MM.1S (cell line): ENCODE data around the gene MUC5B.

ENCODE experiments used
- DNase-seq: peaks from one replicate; pipeline ENCODE4 v3.0.0-alpha.2; 2015
- H2AFZ ChIP-seq: fragments of 300-600 bp; sonication (generic); 2 replicates; pipeline ENCODE4 v1.6.0; 2016; ENCODE audit warnings: antibody characterized with exemption, low read length
- H3F3A ChIP-seq: fragments of 300-600 bp; sonication (generic); 2 replicates; pipeline ENCODE4 v1.6.1; 2016; ENCODE audit warnings: mild to moderate bottlenecking, antibody characterized with exemption, low read length, moderate library complexity, mixed read lengths; ENCODE audit not compliant: insufficient read depth
- H3K27ac ChIP-seq: fragments of 300-600 bp; sonication (generic); 2 replicates; pipeline ENCODE4 v1.5.1; 2016; ENCODE audit warnings: mild to moderate bottlenecking, low read length
- H3K27me3 ChIP-seq: fragments of 300-600 bp; sonication (generic); replicated peaks from 2 replicates; pipeline ENCODE4 v1.6.0; 2016; ENCODE audit warnings: low read length; ENCODE audit not compliant: insufficient read depth
- H3K36me3 ChIP-seq: fragments of 300-600 bp; sonication (generic); replicated peaks from 2 replicates; pipeline ENCODE4 v1.6.1; 2016; ENCODE audit warnings: mild to moderate bottlenecking, low read length, mixed read lengths; ENCODE audit not compliant: insufficient read depth
- H3K4me1 ChIP-seq: fragments of 300-600 bp; sonication (generic); 2 replicates; pipeline ENCODE4 v1.6.1; 2016; ENCODE audit warnings: low read length, mixed read lengths
- H3K4me2 ChIP-seq: fragments of 300-600 bp; sonication (generic); 2 replicates; pipeline ENCODE4 v1.6.0; 2016; ENCODE audit warnings: low read depth, low read length
- H3K4me3 ChIP-seq: fragments of 300-600 bp; sonication (generic); 2 replicates; pipeline ENCODE4 v1.5.1; 2016; ENCODE audit warnings: low read length, mixed read lengths
- H3K79me2 ChIP-seq: fragments of 300-600 bp; sonication (generic); 2 replicates; pipeline ENCODE4 v1.6.1; 2016; ENCODE audit warnings: mixed run types, low read length, mixed read lengths
- H3K9ac ChIP-seq: fragments of 300-600 bp; sonication (generic); 2 replicates; pipeline ENCODE4 v1.6.1; 2016; ENCODE audit warnings: low read length, mixed read lengths
- H3K9me2 ChIP-seq: fragments of 300-600 bp; sonication (generic); replicated peaks from 2 replicates; pipeline ENCODE4 v1.6.1; 2016; ENCODE audit warnings: mild to moderate bottlenecking, low read length, mixed read lengths; ENCODE audit not compliant: insufficient read depth
- H3K9me3 ChIP-seq: fragments of 300-600 bp; sonication (generic); replicated peaks from 2 replicates; pipeline ENCODE4 v1.6.1; 2016; ENCODE audit warnings: mild to moderate bottlenecking, low read length, mixed read lengths; ENCODE audit not compliant: insufficient read depth
- H4K20me1 ChIP-seq: fragments of 300-600 bp; sonication (generic); 2 replicates; pipeline ENCODE4 v1.6.1; 2016; ENCODE audit warnings: mild to moderate bottlenecking, low read length, moderate library complexity, mixed read lengths; ENCODE audit not compliant: insufficient read depth
- CTCF ChIP-seq: fragments of 300-600 bp; sonication (generic); IDR thresholded peaks from 2 replicates; pipeline ENCODE4 v1.5.1; 2016; ENCODE audit warnings: antibody characterized with exemption, low read length, mixed read lengths
- EZH2 ChIP-seq: fragments of 300-600 bp; sonication (generic); optimal IDR thresholded peaks from 2 replicates; pipeline ENCODE3; 2017; ENCODE audit warnings: low read depth, mild to moderate bottlenecking, antibody characterized with exemption, low read length, mixed read lengths
- EZH2phosphoT487 ChIP-seq: fragments of 300-600 bp; sonication (generic); IDR thresholded peaks from 2 replicates; pipeline ENCODE4 v1.6.1; 2018; ENCODE audit warnings: antibody characterized with exemption, low read length

Gene MUC5B

GRCh38 chr11:1290052-1291040 is 67.5 kb downstream of the MUC5B start:
- Histone ChIP-seq H3F3A (no peaks in the 10 kb centered on the region), H3K4me3 (no peak overlapping the region), H3K4me2 (no peak overlapping the region), H3K36me3 (no peaks in the 10 kb centered on the region), H2AFZ (no peak overlapping the region), H3K79me2 (peaks cover 3% of the 10 kb centered on the region; the same call in 1 of the 2 replicates), H3K9me3 (no peaks in the 10 kb centered on the region), H3K27ac (no peak overlapping the region), H3K27me3 (no peaks in the 10 kb centered on the region), H3K9ac (no peak overlapping the region), H3K4me1 (no peaks in the 10 kb centered on the region), H4K20me1 (no peaks in the 10 kb centered on the region), H3K9me2 (no peaks in the 10 kb centered on the region)
- DNase-seq, result no peak
- no peak for TF ChIP-seq EZH2
- TF ChIP-seq CTCF, result no peak
- no peak for TF ChIP-seq EZH2phosphoT487

- H3K27me3 ChIP-seq, result no peaks in the 10 kb centered on the region
- no peak overlapping the region for H3K4me2 ChIP-seq
- H2AFZ ChIP-seq, result no peak overlapping the region
- H3K9me2 ChIP-seq, result no peaks in the 10 kb centered on the region
- no peak overlapping the region for H3K4me3 ChIP-seq
- H3K27ac ChIP-seq, result no peak overlapping the region
- no peaks in the 10 kb centered on the region for H3K36me3 ChIP-seq
- TF ChIP-seq EZH2phosphoT487, result no peak
- no peak for TF ChIP-seq EZH2
- no peak for TF ChIP-seq CTCF
- H3K9ac ChIP-seq, result no peak overlapping the region
- peaks cover 12% of the 10 kb centered on the region for H3K79me2 ChIP-seq
- no peak for DNase-seq
- H3K4me1 ChIP-seq, result no peaks in the 10 kb centered on the region
- no peaks in the 10 kb centered on the region for H4K20me1 ChIP-seq
- H3F3A ChIP-seq, result no peaks in the 10 kb centered on the region
- H3K9me3 ChIP-seq, result no peaks in the 10 kb centered on the region
Observed at GRCh38 chr11:1291295-1292017, 68.6 kb downstream of the MUC5B start.

GRCh38 chr11:1292018-1292643 is 69.3 kb downstream of the MUC5B start:
- Histone ChIP-seq H3K4me3 (no peak overlapping the region), H4K20me1 (no peaks in the 10 kb centered on the region), H3K36me3 (no peaks in the 10 kb centered on the region)

More at GRCh38 chr11:1292018-1292643, 69.3 kb downstream of the MUC5B start:
- Histone ChIP-seq H2AFZ (no peak overlapping the region), H3K4me1 (no peaks in the 10 kb centered on the region), H3K4me2 (no peak overlapping the region), H3K9ac (no peak overlapping the region), H3K9me2 (no peaks in the 10 kb centered on the region), H3K27me3 (no peaks in the 10 kb centered on the region), H3K79me2 (peaks cover 14% of the 10 kb centered on the region), H3K9me3 (no peaks in the 10 kb centered on the region), H3F3A (no peaks in the 10 kb centered on the region), H3K27ac (no peak overlapping the region)
- DNase-seq, result no peak
- TF ChIP-seq EZH2phosphoT487 (no peak), CTCF (no peak), EZH2 (no peak)
